Right forelimb (tissue), 1 donor: ENCODE measurements around the gene SERPINA1.
"Not testable (repeated sequence)": the region's sequence is repeated elsewhere in the genome, so short reads cannot be mapped to it uniquely, and the experiment has no call there.

Experiments used
- DNase-seq: peaks from one replicate; pipeline ENCODE4 v3.0.0-alpha.2; 2018

SERPINA1 gene

DNA sequence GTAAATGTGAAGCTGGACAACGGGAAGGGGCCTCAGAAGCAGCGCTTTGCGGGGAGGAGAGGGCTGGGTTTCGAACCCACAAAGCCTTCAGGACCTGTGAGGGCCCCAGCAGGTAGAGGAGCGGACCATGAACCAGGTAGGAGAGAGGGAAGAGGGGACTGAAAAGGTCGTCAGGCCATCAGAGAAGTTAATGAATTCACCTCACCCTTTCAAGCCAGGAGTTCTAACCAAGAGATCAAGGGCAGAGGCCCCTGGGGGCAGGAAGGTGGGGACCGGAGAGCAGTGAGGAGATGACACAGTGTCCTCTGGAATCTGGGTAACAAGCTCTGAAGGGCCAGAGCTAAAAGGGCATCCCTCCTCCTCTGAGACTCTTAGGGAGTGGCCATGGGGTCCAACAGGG is 19.4 kb downstream of the SERPINA1 start:
- peak; percentile 32 for DNase-seq

DNA sequence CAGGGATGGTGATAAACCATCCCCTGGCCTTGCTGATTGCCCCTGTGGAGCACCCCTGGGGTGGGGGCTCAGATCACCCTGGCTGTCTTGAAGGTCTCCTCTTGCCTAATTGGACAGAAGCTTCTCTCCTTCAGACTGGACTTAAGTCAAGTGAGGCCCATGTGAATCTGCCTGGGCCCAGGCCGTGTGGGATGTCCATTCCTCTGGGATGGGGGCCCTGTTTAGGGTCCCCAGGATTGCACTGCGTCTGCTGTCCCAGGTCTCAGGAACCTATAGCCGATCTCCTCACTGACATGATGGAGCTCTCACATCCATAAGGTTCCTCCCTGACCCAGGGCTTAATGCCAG is 20.2 kb downstream of the SERPINA1 start:
- DNase-seq, result no peak

DNA sequence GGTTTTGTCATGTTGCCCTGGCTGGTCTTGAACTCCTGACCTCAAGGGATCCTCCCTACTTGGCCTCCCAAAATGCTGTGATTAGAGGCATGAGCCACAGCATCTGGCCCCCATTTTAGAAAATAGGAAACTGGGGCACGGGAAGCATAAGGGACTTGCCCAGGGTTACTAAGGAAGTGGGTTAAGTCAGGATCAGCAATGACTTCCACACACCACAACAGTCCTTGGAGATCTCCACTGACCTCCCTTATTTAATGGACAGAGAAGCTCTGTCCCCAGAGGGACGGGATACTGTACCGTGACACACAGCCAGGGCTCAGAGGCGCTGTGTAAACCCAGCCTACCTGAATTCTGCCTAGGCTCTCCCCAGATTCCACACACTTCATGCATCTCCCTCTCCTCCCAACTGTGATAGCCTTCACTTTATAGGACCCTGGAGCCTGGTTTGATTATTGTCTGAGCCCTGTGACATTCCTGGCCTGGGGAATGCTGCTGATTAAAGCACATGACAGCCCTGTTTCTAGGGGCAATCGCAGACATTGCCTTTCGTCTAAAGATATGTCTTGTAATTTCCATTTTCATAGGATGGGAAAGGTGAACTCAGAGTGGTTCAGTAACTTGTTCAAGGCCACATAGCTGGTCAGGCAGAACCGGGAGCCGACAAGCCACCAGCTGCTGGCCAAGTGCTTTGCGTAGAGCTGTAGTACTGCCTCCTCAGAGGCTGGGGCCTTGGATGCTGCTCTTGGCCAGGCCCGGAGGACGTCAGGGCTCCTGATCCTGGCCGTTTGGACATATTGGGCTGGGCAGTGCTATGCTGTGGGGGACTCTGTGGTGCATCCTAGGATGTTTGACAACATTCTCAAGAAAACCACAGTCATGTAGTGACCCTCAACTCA is 20.8 kb downstream of the SERPINA1 start:
- peak; percentile 3 for DNase-seq

DNA sequence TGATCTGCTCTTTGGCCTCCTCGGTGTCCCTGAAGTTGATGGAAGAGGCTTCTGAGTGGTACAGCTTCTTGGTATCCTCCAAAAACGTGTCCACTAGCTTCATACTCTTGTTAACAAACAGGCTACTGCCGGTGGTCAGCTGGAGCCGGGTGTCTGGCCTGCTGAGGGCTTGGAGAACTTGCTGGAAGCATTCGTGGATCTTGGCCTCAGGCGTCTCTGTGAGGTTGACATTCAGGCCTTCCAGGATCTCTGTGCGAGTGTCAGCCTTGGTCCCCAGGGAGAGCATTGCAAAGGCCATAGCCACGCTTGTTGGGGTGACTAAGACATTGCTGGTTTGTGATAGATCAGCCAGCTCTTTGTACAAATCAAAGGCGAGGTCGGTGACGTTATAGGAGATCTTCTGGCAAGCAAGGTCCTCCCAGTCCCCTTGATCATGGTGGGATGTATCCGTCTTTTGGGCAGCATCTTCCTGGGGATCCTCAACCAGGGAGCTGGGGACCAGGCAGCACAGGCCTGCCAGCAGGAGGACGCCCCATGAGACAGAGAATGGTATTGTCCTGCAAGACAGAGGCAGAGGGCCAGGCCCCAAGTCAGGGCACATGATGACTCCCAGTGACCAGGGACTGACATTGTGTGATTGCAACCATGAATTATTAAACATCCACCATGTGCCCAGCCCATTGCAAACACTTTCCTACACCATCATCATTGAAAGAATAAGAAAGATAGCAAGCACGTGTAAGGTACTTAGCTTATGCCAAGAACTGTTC is 22.1 kb downstream of the SERPINA1 start, which contains the start of gene SERPINA2:
SERPINA2 (minus strand) TSS at position 553 of the 770 bp plus-strand sequence.
- DNase-seq, result peak; percentile 13

DNA sequence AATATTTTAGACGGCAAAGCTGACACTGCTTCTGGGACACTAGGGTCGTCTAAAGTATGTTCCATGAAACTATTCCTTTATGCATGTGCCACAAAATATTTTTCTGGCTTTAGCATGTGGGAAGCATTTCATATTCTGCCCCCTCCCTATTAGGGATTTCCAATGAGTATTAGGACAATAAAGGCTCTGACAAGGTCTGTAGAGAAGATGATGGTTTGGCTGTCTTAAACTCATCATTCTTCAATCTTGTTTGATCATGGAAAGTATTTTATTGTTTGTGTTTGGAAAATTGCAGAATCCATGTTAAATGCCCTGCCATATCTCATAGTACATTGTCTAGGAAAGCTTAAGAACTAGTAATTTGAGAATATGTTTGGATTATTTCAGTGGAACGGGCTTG is 22.8 kb downstream of the SERPINA1 start:
- DNase-seq, result no peak

DNA sequence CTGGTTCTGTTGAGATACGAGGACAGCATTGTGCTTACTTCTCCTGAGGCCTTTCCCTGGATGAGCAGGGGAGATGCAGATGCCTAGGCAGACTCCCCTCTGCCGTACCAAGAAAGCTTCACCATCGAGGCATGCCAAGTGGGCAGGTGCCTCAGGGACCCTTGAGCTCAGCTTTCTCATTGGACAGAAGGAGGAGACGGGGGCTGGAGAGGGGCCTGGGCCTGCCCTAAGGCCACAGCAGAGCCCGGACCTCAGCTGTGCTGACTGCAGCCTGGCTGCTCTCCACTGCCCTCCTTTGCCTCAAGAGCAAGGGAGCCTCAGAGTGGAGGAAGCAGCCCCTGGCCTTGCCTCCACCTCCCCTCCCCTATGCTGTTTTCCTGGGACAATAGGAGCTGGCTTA is 23.4 kb downstream of the SERPINA1 start:
- DNase-seq, result no peak

DNA sequence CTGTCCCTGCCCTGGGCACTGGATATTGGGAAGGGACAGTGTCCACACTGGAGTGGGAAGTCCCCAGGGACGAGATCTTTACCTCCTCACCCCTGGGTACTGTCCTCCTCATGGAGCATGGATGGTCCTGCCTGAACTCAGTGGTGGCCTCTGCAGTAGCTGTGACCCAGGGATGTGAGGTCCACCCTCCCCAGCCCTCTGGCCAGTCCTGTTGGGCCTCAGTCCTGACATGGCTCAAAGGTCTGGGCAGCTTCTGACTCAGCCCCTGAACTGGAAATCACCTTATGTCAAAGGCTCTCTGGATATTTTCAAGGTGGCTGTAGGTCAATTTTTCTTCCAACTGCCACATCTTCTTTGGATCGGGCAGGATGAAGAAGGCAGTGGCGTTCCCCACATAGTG is 24.4 kb downstream of the SERPINA1 start:
- DNase-seq, result no peak

DNA sequence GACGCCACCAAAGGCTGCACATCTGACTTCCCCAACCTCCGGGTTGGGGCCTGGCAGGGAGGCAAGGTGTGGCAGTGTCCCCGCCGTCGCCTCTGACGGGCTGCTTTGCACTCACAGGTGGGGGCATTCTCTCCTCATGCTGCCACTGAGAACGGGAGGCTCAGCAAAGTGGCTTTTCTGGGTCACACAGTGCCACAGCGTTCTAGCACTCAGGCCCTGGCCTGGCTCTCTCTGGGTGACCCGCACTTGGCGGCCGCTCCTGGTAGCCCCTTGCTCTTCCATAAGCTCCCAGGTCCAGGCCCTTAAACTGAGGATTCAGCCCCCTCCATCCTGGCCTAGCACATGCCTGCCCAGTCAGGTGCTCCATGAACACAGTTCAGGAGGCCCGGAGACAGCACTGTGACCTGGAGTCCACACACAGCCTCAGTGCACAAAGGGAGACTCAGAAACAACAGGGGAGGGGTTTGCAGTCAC is 25.2 kb downstream of the SERPINA1 start:
- DNase-seq, result no peak

DNA sequence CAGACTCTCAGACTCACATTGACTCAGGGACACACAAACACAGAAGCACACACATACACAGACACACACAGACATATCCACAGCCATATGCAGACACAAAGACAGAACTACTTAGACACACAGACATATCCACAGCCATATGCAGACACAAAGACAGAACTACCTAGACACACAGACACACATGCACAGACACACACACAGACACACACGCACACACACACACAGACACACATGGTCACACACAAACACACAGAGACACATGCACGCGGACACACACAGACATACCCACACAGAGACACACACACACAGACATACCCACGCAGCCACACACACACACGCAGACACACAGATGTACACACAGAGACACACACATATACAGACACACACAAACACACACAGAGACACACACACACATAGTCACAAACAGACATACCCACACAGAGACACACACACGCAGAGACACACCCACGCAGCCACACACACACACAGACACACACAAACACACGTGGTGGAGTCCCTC is 25.7 kb downstream of the SERPINA1 start:
- DNase-seq, result no peak

DNA sequence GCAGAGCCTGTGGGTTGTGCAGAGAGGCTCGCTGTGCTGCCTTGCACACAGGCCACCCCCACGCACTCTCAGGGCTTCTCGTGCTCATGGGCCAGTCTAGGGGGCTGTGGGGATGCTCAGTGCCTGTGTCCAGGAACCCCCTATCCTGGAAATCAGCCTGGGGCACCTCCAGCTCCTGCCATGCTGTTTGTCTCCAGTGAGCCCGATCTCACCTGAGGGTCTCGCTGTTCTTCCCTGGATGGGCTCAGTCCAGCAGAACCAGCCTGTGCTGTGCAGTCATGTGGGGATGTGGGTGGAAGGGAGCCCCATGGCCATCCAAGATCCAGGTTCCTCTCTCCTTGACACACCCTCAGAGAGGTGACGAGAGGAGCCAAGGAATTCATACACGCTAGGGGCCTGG is 26.7 kb downstream of the SERPINA1 start:
- DNase-seq, result no peak

DNA sequence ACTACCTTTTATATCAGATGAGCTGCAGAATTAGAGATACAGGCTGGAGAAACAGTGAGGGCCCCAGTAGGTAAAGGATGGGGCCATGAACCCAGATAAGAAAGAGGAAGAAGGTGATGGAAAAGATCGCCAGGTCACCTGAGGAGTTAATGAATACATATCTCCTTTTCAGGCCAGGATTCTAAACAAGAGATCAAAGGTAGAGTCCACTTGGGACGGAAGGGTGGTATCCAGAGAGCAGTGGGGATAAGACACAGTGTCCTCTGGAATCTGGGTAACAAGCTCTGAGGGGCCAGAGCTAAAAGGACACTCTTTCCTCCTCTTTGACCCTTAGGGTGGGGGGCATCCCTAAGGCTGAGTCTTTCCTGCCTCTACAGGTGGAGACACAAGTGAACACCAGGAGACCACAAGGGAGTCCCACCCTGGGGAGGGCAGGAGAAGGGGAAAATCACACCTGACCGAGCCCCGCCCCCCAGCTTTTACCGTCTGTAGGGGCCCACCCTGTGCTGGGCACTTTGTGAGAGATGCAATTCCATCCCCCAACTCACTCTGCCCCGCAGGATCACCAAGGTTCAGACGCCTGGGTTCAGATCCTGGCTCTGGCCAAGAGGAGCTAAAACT is 27.3 kb downstream of the SERPINA1 start:
- no peak for DNase-seq

DNA sequence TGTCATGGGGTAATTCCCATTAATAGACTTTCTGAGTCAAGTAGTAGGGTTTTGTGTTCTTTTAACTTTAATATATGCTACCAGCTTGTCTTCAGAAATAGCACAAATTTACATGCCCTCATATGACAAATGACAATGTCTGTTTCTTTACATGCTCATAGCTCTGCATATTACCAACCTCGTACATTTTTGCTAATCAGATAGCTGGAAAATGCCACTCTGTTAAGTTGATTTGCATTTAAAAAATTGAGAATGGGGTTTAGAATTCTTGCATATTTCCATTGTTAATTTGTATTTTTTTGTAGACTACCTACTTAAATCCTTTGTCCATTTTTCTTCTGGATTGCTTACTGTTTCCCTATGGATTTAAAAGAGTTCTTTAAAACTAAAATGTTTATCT is 31.2 kb downstream of the SERPINA1 start:
- no peak for DNase-seq

DNA sequence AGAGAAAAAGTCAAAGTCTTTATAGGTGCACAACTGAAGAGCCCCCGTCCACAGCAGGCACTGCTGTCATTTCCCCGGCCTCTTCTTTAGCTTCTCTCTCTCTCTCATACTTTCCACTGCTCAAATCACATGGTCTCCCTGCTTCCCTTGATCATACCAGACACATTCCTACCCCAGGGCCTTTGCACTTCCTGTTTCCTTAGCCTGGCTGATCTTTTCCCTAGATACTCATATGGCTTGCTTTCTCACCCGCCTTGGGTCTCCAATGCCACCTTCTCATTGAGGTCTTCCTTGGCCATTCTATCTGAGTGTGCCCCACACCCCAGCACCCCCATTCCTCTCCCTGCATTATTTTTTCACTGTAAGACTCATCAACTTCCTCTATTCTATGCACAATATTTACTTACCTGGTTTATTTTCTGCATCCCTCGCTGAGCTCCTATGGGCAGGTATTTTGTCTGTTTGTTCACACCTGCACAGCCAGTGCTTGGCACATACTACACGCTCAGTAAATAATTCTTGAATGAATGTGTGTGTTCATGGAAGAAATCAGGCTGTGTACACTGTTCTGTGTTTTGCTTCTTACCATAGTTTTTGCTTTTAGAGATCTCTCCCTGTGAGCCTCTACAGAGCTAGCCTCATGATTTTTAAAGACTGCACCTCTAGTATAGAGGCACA is 31.9 kb downstream of the SERPINA1 start:
- DNase-seq, result no peak

DNA sequence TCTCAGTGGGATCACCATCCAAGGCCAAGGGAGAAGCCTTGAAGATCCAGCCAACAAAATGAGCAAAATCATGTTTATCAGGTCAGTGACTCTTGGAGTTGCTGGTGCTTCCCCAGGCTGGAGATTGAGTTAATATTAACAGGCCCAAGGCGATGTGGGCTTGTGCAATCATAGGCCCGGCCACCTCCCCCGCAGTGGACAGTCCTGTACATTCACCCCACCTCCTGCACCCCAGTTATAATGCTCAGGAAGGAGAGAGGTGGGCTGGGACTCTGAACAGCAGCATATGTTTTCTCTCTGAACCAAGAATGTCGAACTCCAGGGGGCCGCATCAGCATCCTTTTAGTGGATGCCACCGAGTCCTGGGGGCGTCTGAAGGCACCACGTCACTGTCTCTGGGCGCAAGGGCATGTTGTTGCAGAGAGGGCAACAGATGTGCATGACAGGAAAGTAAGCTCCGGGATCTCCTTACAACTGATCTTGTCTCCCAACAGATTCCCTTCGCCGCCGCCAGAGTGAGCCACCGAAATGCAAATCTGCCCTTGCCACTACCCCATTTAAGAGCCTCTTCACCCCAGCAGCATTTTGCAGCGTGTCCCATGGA is 33.1 kb downstream of the SERPINA1 start:
- DNase-seq, result no peak

DNA sequence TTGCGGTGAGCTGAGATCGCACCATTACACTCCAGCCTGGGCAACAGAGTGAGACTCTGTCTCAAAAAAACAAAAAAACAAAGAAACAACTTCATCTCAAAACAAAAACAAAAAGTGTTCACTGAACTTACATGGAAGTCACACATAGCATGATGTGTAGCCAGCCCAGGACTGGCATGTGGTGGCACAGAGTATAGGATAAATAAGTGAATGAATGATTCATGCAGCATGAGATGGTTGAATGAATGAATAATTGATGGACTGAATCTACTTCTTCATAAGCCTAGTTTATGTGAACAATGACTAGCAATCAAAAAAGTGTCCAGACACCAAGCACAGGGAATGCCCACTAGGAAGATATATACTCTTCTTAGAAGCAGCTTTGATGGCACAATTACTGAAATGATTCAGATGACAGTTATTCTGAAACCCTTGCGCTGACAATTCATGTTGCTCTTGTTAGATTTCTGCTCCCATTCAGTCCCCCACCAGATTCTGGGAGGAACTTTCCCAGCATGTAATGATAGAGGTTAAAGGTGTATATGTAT is 33.7 kb downstream of the SERPINA1 start:
- no peak for DNase-seq

DNA sequence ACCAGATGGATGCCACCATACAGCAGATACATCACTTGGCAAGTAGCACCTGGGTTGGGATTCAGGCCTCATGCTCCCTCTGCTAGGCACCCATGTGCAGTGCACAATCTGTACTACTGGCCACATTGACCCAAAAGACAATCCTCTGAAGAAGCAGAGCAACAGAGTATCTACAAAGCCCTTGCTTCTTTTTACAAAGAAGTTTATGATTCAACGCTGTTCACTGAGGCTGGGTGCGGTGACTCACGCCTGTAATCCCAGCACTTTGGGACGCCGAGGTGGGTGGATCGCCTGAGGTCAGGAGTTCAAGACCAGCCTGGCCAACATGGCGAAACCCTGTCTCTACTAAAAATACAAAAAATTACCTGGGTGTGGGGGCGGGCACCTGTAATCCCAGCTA is 34.2 kb downstream of the SERPINA1 start:
- not testable (repeated sequence) for DNase-seq

DNA sequence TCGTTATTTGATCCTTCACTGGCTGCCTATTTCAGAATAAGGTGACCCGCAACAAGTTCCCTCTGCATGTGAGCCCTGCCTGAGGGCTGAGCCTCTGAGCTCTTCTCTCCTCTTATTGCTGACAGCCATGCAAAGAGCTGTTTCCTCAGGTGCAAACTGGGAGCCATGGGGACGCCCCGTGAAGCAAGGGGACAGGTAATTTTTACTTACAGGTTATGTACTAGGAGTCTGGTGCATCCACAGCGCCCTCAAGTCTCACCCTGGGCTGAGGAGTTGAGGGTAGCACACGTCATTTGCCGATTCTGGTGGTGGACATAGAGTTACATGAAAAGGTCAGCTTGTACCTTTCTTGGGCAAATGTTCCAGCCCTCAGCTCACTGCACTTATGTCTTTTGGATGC is 39.1 kb downstream of the SERPINA1 start:
- DNase-seq, result no peak

DNA sequence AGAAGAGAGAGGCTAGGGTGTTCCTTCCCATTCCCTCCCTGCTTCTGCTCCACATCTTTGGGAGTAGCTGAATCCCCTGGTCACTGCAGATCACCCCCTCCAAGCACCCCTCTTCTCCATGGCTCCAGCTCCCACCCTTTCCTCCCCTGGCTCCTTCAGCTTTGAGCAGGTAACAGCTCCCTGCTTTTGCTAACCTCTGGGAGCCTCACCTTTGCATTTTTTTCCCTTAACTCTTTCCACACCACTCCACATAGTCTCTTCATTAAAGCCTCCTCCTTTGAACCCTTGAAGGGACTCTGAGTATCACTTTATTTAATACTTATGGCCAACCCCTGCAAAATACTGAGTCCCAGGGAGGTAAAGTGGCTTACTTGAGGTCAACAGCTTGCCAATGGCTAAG is 39.6 kb downstream of the SERPINA1 start:
- no peak for DNase-seq

DNA sequence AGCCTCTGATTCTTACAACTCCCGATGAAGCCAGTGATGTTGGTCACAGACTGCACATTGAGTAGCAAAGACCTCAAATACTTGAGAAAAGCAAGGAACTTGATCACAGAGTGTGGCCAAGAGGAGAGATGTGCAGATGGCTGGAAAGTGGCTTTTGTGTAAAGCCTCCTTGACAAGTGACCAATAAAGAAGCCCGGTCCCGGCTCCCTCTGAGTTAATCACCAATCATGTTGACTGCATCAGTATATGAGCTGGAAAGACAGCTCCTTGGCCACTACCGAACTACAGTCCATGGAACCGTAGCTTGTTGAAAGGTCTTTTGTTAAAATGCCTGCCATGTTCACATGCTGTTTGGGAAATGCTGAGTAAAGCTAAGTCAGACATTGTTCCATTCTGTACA is 41.6 kb downstream of the SERPINA1 start:
- DNase-seq, result no peak

DNA sequence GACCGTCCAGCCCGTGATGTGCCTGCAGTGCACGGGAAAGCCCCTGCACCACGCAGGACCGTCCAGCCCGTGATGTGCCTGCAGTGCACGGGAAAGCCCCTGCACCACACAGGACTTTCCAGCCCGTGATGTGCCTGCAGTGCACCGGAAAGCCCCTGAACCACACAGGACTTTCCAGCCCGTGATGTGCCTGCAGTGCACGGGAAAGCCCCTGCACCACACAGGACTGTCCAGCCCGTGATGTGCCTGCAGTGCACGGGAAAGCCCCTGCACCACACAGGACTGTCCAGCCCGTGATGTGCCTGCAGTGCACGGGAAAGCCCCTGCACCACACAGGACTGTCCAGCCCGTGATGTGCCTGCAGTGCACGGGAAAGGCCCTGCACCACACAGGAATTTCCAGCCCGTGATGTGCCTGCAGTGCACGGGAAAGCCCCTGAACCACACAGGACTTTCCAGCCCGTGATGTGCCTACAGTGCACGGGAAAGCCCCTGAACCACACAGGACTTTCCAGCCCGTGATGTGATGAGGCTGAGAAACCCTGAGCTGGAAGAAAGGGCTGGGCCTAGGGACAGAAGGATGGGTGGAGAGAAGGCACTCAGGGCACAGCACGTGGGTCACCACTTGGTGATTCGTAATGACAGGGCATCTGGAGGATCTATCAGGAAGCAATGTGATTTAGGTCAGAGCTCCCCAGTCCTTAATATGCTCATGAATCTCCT is 42.2 kb downstream of the SERPINA1 start:
- DNase-seq, result not testable (repeated sequence)

DNA sequence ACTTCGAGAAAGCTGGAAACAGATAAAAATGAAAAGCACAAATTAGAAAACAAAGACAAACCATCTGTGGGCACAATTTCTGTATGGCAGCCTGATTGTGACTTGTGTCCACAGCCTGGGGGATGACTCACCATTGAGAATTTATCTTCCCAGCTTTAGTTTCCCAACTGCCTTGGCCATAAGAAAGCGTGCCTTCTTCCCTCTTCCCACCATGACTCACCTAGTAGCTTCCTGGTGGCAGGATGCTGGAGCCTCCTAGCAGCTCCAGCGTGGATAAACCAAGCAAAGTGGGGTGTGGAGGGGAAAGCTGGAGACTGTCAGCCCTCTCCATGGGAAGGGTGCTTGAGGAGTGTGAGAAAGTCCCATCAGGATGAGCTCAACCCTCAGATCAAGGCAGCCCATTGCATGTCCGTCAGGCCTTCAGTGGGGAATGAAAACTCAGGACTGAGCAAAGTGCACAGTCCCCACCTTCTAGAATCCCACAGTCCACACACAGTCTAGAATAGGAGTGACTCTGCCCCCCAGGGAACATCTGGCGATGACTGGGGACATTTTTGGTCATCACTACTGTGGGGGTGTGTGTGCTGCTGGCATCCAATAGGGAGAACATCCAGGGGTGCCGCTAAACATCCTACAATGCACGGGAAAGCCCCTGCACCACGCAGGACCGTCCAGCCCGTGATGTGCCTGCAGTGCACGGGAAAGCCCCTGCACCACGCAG is 42.9 kb downstream of the SERPINA1 start:
- DNase-seq, result no peak
